ENCODE measurements around the gene JAK2.
"Not testable (repeated sequence)": the region's sequence is repeated elsewhere in the genome, so short reads cannot be mapped to it uniquely, and the experiment has no call there.

JAK2 gene

GRCh38 chr9:4984621-4985385 is at the start of gene JAK2:
Gene JAK2 (plus strand): TSS chr9:4985272. CDS start chr9:5021988, 36,716 bp downstream.
- peak; percentile 88 for DNase-seq

DNA sequence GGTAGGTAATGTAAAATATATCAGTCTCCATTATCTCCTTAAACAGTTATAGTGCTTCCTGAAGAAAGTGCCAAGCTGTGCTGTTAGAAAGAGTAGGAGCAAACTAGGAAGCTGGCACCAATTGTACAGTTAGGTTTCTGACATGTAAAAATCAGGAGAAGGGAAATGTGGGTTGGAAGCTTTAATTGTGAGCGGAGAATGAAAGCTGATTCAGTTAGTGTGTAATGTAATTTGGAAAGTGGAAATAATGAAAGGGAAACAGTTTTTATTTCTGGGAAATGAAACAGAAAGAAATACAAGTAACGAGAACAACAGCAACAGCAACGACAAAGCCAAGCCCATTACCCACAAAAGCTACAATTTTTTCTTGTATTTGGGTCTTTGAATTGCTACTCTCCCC is 48.8 kb upstream of the JAK2 start:
- DNase-seq, result no peak

- no peak for DNase-seq
Measured at GRCh38 chr9:4936823-4937222, 48.2 kb upstream of the JAK2 start.

GRCh38 chr9:4937446-4937845 is 47.6 kb upstream of the JAK2 start:
- no peak for DNase-seq

- no peak for DNase-seq
Measured at GRCh38 chr9:4938496-4938895, 46.6 kb upstream of the JAK2 start.

DNA sequence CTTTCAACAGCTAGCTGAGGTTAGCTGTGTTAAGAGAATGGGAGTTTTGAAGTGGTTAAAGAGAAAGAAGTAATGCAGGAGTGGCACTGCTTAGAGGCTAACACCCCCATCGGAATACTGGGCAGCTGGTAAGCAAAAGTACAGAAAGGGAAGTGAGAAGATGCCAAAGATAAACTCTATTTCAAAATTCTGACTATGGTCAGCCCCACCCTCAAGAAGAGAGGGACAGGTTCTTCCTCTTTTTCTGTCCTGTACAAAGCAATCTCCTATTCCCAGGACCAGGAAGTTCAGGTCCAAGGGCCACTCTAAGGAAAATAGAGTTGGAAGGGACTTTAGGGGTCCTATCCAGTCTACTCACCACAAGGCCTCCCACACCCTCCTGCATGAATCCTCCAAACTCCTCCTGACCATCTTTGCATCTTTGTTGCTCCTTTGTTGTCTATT is 45.9 kb upstream of the JAK2 start:
- DNase-seq, result peak; percentile 75

DNA sequence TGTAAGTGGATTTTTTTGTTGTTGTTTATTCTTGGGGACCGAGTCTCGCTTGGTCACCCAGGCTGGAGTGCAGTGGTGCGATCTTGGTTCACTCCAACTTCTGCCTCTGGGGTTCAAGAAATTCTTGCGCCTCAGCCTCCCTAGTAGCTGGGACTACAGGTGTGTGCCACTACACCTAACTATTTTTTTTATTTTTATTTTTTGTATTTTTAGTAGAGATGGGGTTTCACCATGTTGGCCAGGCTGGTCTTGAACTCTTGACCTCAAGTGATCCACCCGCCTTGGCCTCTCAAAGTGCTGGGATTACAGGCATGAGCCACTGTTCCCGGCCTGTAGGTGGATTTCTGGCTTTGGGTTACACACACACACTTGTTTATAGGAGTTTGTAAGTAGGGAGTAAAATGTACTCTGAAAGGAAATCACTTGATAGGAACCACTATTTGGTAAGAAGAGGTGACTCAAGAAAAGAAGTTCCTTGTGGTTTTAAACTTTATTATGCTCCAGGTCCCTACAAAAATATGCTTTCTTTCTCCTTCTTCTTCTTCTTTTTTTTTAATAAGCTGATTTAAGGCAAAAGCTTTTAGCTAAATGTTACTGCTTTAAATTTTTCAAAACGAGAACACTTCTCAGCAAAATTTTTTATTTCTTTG is 42.9 kb upstream of the JAK2 start:
- not testable (repeated sequence) for DNase-seq

- no peak for DNase-seq
Measured at GRCh38 chr9:4943346-4943745, 41.7 kb upstream of the JAK2 start.

- DNase-seq, result not testable (repeated sequence)
Measured at GRCh38 chr9:4944431-4945211, 40.5 kb upstream of the JAK2 start.

DNA sequence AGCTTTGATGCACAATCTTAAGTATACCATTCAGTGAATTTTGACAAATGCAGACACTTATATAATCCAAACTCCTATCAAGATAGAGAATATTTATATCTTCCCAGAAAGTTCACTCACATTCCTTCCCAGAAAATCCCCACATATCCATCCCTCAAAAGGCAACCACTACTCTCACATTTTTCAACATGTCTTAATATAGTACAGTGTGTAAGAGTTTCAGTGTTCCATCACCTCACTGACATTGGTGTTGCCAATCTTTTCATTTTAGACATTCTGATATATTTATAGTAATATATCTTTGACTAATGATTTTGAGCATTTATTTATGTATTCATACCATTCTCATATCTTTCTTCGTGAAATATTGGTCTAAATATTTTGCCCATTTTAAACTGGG is 38.1 kb upstream of the JAK2 start:
- DNase-seq, result no peak

DNA sequence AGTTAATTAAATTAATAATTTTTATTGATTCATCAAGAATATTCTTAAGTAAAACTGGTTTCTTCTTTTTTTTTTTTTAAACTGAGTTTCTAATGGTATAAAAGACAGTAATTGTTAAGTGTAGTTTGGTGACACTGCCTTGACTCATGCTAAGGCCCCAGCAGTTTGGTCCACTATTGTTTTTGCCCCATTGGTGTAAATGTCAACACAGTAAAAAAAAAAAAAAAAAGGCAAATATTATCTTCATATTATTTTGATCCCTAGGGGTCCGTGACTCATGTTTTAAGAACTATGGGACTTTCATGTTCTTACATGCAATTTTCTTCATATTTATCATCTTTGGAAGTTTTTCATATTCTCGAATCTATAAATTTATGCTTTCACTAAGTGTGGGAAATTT is 29.2 kb upstream of the JAK2 start:
- DNase-seq, result no peak

DNA sequence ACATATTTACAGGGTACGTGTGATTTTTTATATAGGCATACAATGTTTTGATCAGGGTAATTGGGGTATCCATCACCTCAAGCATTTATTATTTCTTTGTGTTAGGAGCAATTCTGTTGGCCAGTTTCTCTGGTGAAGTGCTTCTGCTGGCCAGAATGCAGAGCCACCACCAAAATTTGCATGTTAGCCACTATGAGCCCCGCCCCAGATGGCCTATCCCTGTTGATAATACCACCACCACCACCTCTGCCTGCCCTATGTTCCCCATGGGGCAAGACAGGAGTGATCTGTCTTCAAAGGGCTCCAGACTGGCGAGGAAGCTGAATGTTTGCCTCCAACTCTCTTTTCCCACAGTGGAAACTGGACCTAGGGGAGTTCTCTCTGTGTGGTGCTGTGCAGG is 26.0 kb upstream of the JAK2 start:
- no peak for DNase-seq

- no peak for DNase-seq
Measured at GRCh38 chr9:4962085-4962484, 23.0 kb upstream of the JAK2 start.

GRCh38 chr9:4964540-4964939 is 20.5 kb upstream of the JAK2 start:
- no peak for DNase-seq

- no peak for DNase-seq
Measured at GRCh38 chr9:4965174-4965821, 19.8 kb upstream of the JAK2 start.

- DNase-seq, result no peak
Measured at GRCh38 chr9:4967523-4967922, 17.5 kb upstream of the JAK2 start.

- no peak for DNase-seq
Measured at GRCh38 chr9:4969130-4969529, 15.9 kb upstream of the JAK2 start.

- DNase-seq, result peak; percentile 71
Measured at GRCh38 chr9:4970970-4971641, 14.0 kb upstream of the JAK2 start.

DNA sequence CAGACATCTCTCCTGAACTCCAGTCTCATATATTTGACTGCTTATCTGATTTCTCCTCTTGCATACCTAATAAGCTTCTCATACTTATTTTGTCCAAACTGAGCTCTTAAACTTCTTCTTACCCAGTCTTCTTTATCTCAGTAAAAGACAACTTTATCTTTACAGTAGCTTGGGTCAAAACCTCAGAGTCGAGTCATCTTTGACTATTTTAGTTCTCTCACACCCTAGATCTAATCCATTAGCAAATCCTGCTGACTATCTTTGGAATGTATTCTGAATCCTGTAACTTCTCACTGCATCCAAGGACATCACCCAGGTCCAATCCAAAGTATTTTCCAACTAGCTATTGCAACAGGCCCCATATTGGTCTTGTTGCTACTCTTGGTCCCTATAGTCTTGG is 11.8 kb upstream of the JAK2 start:
- no peak for DNase-seq

- DNase-seq, result no peak
Measured at GRCh38 chr9:4973902-4974301, 11.2 kb upstream of the JAK2 start.

GRCh38 chr9:4979239-4979638 is 5.8 kb upstream of the JAK2 start:
- no peak for DNase-seq

DNA sequence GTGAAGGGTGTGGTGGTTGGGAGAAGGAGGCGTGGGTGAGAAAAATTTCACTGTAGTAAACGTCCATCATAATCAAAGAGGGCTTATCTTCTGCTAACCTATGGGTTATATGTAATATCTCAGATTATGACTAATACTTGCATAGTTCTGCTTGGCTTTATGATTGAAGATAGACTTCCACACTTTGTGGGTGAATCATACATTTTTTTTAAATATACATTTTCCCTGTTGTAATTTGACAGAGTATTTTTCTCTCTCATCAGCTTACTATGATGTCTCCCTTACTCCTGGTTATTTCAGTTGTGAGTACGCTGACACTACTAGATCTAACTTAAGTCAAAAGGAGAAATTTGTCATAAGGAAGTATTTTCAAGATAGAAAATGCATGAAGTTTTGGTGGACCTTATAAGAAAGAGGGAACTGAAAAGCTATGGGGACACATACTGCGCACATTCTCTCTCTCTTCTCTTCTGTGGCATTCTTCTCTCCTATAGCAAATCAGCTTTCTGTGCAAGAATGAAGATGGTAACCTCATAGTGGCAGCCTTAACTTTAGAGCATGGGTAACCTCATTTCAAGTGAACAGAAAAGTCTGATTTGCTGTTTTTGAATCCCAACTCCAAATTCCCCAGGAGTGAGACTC is 4.9 kb upstream of the JAK2 start:
- DNase-seq, result no peak
